Measurements from ENCODE around the gene PTBP1.
"Not testable (repeated sequence)": the region's sequence is repeated elsewhere in the genome, so short reads cannot be mapped to it uniquely, and the experiment has no call there.

PTBP1 gene

DNA sequence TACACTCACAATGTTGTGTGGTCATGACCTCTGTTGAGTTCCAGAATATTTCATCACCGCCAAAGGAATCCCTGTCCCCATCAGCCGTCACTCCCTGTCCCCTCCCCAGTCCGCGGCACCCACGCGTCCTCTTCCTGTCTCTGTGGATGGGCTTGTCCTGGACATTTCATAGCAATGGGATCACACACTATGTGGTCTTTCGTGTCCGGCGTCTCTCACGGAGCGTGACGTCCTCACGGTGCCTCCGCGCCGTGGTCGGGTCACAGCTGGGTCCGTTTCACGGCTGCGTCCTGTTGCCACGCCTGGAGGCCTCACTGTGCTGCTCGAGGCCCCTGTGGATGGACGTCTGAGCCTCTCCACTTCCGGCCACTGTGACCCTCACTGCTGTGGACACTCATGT is 37.0 kb downstream of the PTBP1 start:
- no peak for DNase-seq

DNA sequence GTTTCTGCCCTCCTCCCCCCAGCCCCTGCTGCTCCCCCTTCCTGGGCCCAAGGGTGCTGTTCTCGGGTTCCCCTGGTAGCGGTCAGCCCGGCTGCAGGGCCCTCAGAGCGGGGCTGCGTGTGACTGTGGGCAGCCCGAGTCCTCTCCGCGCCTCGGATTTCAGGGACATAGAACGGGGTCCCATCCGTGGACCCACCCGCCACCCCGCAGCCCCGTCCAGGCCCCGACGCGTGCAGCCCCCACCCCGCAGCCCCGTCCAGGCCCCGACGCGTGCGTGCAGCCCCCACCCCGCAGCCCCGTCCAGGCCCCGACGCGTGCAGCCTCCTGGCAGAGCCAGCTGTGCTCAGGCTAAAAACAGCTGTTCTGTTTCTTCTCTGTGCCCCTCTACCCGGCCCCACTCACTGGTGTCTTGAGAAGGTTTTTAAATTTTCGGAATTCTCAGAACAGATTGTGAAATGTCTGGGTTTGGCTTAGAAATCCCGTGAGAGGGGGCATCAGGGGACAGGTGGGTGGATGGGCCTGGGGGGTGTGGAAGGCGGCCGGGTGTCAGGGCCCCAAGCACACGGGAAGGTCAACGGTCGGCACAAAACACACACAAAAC is 38.1 kb downstream of the PTBP1 start:
- no peak for DNase-seq

DNA sequence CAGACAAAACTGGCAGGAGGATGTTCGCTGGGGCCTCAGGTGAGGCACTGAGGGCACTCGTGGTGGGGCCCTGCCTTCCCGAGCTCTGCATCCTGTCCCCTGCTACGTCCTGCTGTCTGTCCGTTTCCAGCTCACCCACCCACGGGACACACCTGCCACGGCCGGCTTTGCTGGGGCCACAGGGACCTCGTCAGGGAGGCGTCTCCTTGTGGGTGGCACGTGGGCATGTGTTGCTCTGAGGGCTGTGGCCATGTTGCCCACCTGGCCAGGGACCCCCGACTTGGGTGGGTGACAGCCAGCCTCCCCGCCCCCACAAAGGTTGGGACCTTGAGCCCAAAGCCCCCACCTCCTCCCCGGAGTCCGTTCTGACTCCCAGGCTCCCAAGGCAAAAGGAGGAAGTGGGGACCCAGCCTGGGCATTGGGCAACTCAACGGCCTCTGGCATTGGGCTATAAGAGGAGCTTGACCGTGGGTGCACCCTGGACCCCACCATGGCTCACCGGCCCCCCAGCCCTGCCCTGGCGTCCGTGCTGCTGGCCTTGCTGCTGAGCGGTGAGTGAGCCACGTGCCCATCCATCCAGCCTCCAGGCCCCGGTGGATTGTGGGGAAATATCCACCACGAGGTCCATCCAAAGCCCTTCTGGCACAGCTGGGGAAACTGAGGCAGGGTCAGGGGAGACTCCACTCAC is 43.4 kb downstream of the PTBP1 start, which contains the start of gene PRTN3:
PRTN3 (plus strand) TSS at position 481 of the 688 bp plus-strand sequence; CDS start at position 491, 10 bp downstream.
- no peak for DNase-seq

DNA sequence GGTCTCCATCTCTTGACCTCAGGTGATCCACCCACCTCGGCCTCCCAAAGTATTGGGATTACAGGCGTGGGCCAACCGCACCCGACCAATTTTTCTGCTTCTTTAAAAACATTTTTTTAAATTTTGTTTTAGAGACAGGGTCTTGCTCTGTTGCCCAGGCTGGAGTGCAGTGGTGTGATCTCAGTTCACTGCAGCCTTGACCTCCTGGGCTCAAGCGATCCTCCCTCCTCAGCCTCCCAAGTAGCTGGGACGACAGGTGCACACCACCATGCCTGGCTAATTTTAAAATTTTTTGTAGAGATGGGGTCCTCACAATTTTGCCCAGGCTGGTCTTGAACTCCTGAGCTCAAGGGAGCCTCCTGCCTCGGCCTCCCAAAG is 45.5 kb downstream of the PTBP1 start:
- not testable (repeated sequence) for DNase-seq

DNA sequence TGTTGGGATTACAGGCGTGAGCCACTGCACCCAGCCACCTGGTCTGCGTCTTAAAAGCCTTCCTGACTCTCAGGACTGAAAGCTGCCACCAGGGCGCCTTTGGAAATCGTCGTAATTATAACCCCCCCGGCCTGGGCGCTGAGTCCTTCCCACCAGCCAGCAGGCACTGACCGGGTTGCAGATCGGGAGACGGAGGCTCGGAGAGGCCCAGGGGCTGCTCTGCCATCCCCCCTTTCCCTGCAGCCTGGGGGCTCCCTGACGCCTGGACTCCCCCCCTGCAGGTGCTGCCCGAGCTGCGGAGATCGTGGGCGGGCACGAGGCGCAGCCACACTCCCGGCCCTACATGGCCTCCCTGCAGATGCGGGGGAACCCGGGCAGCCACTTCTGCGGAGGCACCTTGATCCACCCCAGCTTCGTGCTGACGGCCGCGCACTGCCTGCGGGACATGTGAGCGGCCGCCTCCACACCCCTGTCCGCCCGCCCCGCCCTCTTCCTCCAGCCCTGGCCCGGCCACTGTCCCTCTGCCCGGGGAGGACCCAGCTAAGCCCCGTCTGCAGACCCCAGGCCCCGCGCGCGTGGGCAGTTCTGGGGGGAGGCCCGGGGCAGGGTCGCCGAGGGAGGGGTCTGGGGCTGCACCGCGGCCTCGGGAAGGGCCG is 46.1 kb downstream of the PTBP1 start:
- no peak for DNase-seq

DNA sequence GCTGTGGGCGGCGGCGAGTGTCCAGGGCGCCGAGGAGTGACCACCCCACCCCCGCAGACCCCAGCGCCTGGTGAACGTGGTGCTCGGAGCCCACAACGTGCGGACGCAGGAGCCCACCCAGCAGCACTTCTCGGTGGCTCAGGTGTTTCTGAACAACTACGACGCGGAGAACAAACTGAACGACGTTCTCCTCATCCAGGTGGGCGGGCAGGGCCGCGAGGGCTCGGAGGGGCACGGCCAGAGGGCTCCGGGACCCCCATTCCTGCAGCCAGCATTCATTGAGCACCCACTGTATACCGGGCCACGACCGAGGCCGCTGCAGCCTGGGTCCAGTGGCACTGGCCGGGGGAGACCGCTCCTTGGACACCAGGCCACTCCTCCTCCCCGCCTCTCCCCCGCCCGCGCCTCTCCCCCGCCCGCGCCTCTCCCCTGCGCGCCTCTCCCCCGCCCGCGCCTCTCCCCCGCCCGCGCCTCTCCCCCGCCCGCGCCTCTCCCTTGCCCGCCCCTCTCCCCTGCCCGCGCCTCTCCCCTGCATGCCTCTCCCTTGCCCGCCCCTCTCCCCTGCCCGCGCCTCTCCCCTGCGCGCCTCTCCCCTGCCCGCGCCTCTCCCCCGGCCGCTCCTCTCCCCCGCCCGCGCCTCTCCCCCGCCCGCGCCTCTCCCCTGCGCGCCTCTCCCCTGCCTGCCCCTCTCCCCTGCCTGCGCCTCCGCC is 46.7 kb downstream of the PTBP1 start:
- DNase-seq, result no peak

DNA sequence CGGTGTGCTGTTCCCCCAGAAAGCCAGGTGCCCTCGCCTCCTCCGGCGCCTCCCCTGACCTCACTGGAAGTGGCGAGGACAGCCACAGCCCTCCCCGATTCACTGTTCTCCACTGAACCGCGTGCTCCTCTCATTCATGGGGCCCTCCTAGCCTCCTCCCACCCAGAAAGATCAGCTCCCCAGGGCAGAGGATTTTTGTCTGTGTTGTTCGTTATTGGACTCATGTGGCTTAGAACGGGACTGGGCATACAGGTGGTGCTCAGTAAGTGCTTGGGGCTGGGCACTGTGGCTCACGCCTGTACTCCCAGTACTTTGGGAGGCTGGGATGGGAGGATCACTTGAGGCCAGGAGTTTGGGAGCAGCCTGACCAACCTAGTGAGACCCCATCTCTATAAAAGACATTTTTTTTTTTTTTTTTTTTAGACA is 47.3 kb downstream of the PTBP1 start:
- no peak for DNase-seq

DNA sequence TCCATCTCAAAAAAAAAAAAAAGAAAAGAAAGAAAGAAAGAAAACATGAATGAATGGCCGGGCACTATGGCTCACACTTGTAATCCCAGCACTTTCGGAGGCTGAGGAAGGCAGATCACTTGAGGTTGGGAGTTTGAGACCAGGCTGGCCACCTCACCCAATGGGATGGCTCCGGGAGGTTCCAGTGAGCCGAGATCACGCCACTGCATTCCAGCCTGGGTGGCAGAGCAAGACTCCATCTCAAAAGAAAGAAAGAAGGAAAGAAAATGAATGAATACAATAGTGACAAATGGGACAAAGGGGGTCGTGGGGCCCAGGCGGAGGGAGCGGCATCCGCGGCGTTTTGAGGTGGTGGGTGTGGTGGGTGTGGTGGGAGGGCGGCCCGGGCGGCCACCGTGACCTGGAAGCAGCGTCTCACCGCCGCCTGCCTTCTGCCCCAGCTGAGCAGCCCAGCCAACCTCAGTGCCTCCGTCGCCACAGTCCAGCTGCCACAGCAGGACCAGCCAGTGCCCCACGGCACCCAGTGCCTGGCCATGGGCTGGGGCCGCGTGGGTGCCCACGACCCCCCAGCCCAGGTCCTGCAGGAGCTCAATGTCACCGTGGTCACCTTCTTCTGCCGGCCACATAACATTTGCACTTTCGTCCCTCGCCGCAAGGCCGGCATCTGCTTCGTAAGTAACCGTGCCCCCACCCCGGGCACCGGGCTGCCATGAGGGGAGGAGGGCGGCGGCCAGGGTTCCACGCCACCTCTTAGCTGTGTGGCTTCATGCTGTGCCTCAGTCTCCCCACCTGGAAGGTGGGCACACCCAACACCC is 48.7 kb downstream of the PTBP1 start:
- no peak for DNase-seq

DNA sequence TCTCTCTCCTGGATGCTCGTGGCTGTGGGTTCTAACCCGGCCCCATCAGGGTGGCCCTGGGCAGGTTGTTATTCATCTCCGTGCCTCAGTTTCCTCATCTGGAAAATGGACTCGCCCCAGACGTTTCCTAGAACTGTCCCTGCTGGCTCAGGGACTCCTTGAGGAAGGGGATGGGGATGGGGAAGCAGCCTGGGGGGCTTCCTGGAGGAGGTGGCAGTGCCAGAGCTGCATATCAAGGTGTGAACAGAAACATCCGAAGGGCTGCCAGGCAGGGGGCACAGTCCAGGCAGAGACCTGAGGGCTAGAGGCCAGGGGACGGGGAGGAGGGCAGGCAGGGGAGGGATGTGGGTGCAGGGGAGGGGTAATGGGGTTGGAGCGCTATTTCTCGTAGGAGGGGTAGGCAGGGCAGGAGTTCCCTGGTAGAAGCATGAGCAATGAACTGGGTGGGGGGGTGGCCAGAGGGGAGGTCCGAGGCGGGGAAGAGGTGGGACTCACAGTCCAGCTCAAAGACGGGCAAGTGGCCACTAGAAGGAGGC is 51.2 kb downstream of the PTBP1 start:
- DNase-seq, result no peak

DNA sequence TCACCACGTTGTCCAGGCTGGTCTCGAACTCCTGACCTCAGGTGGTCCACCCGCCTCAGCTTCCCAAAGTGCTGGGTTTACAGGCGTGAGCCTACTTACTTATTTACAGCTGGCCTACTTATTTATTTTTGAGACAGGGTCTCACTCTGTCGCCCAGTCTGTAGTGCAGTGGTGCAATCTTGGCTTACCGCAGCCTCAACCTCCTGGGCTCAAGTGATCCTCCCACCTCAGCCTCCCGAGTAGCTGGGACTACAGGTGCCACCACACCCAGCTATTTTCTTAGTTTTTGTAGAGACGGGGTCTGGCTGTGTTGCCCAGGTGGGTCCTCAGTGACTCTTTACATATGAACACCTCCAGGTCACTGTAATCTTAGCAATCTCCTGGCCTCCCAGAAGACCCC is 51.9 kb downstream of the PTBP1 start:
- not testable (repeated sequence) for DNase-seq

DNA sequence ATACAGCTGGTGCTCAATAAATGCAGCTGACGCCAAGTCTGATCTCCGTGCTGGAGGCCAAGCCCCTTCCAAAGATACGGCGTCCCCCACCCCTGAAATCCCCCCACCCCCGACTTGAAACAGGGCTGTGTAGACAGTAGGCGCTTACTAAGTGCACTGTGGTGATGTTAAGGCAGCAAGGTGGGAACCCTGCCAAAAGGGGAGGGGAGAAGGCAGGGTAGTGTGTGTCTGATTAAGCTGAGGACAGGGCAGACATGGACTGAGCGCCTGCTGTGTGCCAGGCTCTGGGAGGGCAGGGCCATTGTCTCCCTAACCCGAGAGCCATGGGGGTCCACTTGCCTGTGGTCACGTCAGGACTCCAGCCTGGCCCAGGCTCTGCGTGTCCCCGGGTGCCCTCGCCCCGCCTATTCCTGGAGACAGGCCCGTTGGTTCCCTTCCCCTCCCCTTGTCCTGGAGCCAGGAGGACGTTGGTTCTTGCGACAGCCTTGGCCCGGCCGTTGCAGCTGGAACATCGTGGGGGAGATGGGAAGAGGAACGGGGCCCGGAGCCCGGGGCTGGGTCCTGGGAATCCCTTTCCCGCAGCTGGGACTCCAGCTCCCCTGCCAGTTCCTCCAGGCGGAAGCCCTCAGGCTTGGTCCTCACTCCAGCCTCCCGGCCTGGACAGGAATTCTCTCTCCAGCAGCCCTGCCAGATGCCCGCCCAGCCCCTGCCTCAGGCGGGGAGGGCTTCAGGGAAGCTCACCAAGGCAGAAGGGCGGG is 53.1 kb downstream of the PTBP1 start:
- DNase-seq, result no peak

DNA sequence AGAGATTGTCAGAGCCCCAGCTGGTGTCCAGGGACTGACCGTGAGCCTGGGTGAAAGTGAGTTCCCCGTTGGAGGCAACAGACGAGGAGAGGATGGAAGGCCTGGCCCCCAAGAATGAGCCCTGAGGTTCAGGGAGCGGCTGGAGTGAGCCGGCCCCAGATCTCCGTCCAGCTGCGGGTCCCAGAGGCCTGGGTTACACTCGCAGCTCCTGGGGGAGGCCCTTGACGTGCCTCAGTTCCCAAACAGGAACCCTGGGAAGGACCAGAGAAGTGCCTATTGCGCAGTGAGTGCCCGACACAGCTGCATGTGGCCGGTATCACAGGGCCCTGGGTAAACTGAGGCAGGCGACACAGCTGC is 53.7 kb downstream of the PTBP1 start:
- DNase-seq, result no peak

DNA sequence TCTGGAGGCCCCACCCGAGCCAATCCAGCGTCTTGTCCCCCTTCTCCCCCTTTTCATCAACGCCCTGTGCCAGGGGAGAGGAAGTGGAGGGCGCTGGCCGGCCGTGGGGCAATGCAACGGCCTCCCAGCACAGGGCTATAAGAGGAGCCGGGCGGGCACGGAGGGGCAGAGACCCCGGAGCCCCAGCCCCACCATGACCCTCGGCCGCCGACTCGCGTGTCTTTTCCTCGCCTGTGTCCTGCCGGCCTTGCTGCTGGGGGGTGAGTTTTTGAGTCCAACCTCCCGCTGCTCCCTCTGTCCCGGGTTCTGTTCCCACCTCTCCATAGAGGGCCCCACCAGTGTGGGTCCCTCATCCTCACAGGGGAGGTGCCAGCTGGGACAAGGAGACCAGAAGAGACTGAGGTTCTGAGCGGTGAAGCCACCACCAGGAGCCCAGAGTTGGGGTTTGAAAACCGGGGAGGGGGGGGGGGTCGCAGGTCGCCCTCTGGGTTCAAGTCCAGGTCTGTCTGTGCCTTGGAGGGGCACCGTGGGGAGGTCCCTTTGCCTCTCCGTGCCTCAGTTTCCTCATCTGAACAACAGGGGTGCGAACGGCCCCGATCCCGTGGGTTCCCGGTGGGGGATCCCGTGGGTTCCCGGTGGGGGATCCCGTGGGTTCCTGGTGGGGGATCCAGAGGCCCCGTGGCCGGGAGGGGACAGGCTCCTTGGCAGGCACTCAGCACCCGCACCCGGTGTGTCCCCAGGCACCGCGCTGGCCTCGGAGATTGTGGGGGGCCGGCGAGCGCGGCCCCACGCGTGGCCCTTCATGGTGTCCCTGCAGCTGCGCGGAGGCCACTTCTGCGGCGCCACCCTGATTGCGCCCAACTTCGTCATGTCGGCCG is 55.1 kb downstream of the PTBP1 start, which contains the start of gene ELANE:
ELANE (plus strand) TSS at position 168 of the 878 bp plus-strand sequence; CDS start at position 194, 26 bp downstream.
- no peak for DNase-seq

DNA sequence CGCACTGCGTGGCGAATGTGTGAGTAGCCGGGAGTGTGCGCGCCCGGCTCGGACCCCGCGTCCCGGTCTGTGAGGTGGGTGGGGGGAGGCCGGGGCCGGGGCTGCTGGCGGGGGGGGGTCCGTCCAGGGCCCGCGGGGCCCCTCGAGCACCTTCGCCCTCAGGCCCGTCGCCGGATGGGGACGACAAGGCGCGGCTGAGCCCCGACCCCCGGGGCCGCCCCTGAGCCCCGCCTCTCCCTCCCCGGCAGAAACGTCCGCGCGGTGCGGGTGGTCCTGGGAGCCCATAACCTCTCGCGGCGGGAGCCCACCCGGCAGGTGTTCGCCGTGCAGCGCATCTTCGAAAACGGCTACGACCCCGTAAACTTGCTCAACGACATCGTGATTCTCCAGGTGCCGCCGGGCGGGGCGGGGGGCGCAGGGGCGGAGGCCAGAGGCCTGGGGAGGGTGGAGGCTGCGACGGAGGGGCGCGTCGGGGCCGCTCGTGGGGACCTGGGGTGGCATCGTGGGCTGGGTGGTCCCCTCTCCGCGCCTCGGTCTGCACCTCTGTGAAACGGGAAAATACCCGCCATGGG is 55.8 kb downstream of the PTBP1 start:
- DNase-seq, result no peak

DNA sequence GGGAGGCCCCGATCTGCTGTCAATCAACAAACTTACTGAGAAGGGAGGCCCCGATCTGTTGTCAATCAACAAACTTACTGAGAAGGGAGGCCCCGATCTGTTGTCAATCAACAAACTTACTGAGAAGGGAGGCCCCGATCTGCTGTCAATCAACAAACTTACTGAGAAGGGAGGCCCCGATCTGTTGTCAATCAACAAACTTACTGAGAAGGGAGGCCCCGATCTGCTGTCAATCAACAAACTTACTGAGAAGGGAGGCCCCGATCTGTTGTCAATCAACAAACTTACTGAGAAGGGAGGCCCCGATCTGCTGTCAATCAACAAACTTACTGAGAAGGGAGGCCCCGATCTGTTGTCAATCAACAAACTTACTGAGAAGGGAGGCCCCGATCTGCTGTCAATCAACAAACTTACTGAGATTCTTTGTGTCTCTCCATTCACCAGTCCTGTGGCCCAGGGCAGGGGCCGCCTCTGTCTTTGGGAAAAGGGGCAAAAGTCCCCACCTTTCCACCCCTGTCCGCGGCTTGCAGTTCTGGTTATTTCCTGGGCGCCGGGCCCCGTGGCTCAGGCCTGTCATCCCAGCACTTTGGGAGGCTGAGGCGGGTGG is 56.5 kb downstream of the PTBP1 start:
- DNase-seq, result not testable (repeated sequence)

DNA sequence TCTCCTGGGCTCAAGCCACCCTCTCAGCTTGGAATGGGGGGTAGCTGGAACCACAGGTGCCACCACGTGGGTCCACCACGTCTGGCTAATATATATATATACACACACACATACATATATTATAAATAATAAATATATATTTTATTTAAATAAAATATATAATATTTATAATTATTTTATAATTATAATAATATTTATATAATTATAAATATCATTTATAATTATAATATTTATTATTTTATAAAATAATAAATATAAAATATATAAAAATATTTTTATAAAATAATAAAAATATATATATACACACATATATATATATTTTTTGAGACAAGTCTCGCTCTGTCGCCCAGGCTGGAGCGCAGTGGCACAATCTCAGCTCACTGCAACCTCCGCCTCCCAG is 57.3 kb downstream of the PTBP1 start:
- no peak for DNase-seq

DNA sequence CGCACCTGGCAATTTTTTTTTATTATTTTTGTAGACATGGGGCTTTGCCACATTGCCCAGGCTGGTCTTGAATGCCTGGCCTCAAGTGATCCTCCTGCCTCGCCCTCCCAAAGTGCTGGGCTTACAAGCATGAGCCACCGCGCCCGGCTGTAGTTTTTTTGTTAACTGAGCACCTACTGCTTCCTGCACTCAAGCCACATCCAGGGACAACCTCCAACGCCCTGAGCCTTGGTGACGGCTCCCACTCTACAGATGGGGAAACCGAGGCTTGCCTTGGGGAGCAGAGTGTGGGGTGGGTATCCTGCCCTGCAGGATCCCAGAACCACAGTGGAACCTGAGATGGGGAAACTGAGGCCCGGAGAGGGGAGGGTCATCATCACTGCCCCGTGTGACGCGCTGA is 57.9 kb downstream of the PTBP1 start:
- DNase-seq, result no peak

DNA sequence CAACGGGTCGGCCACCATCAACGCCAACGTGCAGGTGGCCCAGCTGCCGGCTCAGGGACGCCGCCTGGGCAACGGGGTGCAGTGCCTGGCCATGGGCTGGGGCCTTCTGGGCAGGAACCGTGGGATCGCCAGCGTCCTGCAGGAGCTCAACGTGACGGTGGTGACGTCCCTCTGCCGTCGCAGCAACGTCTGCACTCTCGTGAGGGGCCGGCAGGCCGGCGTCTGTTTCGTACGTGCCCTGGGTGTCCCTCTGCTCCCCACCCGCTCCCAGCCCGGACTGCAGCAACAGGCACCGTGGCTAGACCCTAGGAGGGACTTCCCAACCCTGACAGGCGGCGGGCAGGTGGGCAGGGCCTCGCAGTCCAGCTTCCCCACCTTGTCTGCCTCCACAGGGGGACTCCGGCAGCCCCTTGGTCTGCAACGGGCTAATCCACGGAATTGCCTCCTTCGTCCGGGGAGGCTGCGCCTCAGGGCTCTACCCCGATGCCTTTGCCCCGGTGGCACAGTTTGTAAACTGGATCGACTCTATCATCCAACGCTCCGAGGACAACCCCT is 58.4 kb downstream of the PTBP1 start:
- DNase-seq, result no peak

DNA sequence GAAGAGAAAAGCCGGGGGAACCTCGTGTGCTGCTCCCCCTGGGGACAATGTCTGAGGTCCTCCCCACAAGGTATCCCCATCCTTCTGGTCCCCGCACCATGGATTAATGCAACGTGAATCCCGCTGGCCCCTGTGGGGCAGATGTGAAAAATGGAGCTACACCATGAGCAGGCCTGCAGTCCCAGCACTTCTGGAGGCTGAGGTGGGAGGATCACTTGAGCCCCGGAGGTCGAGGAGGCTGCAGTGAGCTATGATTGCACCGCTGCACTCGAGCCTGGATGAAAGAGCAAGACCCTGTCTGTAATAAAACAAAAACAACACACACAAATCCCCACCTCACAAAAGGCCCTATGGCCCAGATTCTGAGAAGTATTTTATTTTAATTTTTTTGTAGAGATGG is 61.0 kb downstream of the PTBP1 start:
- DNase-seq, result no peak

Data from activated CD4-positive, CD25-positive, alpha-beta regulatory T cell treated with anti-CD3 and anti-CD28 coated beads, Interleukin-2, amount 50 U/mL, for 72 hours (primary cell).